ENCODE measurements around the gene ACR.

Gene ACR

GRCh38 chr22:50716290-50717024 lies 21.5 kb upstream of the ACR start:
- in situ Hi-C loops (cut with HindIII; ENCODE audit: low sequenced_read_pairs) = no loop called here

DNA sequence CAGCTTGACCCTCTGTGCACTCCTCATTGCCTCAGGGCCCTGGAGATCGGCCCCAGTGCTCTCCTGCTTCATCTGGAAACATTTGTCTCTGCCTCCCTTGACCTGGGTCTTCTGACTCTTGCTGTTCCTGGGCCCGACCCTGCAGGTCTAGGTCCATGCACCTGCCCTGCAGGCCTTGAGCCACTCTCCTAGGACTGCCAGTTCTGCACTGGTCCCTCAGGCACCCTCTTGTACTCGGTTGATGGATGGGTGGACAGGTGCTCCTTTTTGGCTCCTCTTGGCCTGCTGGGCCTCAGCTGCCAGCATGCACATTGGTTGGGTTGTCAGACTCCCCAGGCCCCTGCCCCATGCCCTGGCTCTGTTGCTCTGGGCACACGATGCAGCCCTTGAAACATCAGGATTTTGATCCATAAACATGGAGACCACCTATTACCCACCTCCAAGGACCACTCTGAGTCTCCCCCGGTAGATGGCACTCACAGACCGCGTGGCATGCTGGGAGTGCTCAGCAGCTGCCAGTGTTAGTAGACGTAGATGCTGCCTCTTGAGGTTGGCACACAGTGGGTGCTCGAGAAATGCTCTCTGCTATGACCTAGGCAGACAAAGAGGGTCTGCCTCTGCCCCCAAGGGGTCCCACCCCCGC lies 20.2 kb upstream of the ACR start:
- in situ Hi-C loops (cut with HindIII; ENCODE audit: low sequenced_read_pairs) = no loop called here

- in situ Hi-C loops (cut with HindIII; ENCODE audit: low sequenced_read_pairs) = no loop called here
Measured at GRCh38 chr22:50718352-50718709, 19.7 kb upstream of the ACR start.

DNA sequence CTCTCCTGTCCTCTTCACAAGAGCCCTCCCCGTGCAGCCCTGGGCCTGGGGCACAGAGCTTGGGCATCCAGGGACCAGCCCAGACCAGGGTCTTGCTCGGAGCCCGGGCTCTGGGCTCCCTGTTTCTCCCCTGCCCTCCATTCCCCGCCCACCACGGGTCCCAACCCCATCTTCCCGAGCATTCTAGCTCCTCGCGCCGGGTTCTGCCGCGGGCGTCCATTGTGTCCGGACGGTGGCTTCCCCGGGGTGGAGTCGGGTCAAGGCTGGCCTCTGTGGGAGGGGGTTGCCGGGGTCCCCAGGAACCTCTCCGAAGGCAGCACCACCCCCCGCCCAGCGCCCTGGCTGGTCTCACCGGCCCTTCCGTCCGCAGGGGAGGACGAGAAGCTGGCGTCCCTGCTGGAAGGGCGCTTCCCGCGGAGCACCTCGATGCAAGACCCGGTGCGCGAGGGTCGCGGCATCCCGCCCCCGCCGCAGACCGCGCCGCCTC lies 18.1 kb upstream of the ACR start:
- in situ Hi-C loops (cut with HindIII; ENCODE audit: low sequenced_read_pairs) = no loop called here

- in situ Hi-C loops (cut with HindIII; ENCODE audit: low sequenced_read_pairs) = no loop called here
Measured at GRCh38 chr22:50720301-50721256, 17.4 kb upstream of the ACR start.

- in situ Hi-C loops (cut with HindIII; ENCODE audit: low sequenced_read_pairs) = no loop called here
Measured at GRCh38 chr22:50721257-50721844, 16.7 kb upstream of the ACR start.

DNA sequence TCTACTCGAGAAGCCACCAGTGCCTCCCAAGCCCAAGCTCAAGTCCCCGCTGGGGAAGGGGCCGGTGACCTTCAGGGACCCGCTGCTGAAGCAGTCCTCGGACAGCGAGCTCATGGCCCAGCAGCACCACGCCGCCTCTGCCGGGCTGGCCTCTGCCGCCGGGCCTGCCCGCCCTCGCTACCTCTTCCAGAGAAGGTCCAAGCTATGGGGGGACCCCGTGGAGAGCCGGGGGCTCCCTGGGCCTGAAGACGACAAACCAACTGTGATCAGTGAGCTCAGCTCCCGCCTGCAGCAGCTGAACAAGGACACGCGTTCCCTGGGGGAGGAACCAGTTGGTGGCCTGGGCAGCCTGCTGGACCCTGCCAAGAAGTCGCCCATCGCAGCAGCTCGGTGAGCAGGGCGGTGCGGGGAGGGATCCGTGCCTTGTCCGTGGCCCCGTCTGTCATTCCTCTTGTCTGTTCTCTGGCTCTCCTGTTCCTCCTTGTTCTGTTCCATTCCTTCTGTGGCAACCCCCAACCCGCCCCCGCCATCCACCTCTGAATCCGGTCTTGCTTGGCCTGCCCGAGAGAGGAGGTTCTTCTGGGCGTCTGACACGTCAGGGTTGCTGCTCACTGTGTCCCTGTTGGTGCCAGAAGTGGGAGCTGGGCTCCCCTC lies 15.8 kb upstream of the ACR start:
- in situ Hi-C loops (cut with HindIII; ENCODE audit: low sequenced_read_pairs) = no loop called here

- in situ Hi-C loops (cut with HindIII; ENCODE audit: low sequenced_read_pairs) = no loop called here
Measured at GRCh38 chr22:50722716-50723428, 15.1 kb upstream of the ACR start.

GRCh38 chr22:50723991-50724390 lies 14.0 kb upstream of the ACR start:
- in situ Hi-C loops (cut with HindIII; ENCODE audit: low sequenced_read_pairs) = no loop called here

DNA sequence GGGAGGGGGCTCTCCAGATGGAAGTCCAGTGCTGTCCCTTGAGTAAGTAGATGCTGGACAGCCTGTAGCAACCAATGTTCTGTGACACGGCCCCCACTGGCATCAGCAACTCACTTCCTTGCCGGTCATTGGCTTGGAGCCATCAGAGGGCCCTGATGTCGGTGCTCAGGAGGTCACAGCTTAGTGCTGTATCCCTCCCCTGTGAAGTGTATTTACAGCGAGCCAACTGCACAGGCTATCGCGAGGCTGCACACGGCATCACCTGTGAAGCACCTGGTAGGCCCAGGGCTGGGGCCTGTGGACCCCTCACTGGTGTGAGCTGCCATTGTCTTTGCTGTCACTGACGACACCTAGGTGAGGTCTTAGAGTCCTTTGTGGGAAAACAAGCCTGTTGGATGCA lies 13.4 kb upstream of the ACR start:
- in situ Hi-C loops (cut with HindIII; ENCODE audit: low sequenced_read_pairs) = no loop called here

GRCh38 chr22:50725597-50725996 lies 12.4 kb upstream of the ACR start:
- in situ Hi-C loops (cut with HindIII; ENCODE audit: low sequenced_read_pairs) = no loop called here

DNA sequence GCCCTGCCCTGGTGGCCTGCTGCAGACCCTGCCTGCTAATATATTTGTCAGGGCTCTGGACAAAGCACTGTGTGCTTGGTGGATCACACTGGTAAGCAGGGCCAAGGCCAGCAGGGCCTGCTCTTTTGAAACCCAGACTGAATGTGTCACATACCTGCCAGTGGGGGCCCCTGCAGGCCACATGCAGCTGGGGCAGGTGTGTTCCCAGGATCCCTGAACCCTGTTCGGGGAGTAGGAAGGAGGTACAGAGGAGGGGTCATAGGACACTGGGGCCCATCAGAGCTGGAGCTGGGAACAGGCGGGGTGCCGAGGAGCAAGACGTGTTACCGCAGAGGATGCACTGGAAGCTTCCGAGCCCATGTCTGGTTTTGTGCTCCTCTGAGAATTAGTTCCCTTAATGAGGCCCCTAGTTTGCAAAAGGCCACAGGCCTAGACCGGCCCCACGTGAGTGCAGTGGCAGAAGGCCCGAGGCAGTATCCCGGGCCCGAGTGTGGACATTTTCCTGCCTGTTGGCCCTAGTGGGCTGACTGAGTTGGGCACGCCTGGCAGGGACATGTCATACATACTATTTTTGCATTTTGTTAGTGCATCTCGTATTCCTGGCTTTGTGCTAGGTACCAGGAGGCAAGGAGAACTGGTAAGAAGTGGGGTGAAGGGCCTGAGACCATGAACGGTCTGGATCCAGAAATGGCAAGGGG lies 11.2 kb upstream of the ACR start:
- in situ Hi-C loops (cut with HindIII; ENCODE audit: low sequenced_read_pairs) = no loop called here

- in situ Hi-C loops (cut with HindIII; ENCODE audit: low sequenced_read_pairs) = no loop called here
Measured at GRCh38 chr22:50727678-50728522, 10.1 kb upstream of the ACR start.

- in situ Hi-C loops (cut with HindIII; ENCODE audit: low sequenced_read_pairs) = no loop called here
Measured at GRCh38 chr22:50728523-50728931, 9.5 kb upstream of the ACR start.

- in situ Hi-C loops (cut with HindIII; ENCODE audit: low sequenced_read_pairs) = no loop called here
Measured at GRCh38 chr22:50729391-50730012, 8.5 kb upstream of the ACR start.

GRCh38 chr22:50730013-50730891 lies 7.8 kb upstream of the ACR start:
- in situ Hi-C loops (cut with HindIII; ENCODE audit: low sequenced_read_pairs) = no loop called here

All from DLD1 (cell line).